HG03025 (cell line): Measurements from ENCODE around the gene COG5.

Experiments
- ATAC-seq: cut with Tn5 transposase; IDR thresholded peaks from one replicate; pipeline ENCODE4 v1.9.1; 2021; ENCODE audit warnings: mild to moderate bottlenecking, moderate library complexity; ENCODE audit not compliant: unreplicated experiment, low FRiP score

Gene COG5

DNA sequence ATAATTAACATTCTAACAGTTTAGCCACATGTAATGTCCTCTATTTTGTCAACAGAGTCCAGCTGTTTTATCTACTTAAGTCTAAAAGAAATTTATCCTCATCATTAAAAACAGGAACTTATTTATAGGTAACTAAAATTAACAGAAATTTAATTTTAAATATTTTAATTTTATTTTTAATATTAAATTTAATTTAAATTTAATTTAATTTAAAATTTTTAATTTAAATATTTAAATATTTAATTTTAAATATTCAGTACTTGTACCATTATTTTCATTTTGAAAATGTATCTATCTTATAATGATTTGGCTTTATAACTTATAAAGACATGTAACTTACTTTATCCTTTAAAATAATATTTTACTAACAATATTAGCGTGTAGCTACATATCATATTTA is 94.9 kb downstream of the COG5 start:
- ATAC-seq: no peak

DNA sequence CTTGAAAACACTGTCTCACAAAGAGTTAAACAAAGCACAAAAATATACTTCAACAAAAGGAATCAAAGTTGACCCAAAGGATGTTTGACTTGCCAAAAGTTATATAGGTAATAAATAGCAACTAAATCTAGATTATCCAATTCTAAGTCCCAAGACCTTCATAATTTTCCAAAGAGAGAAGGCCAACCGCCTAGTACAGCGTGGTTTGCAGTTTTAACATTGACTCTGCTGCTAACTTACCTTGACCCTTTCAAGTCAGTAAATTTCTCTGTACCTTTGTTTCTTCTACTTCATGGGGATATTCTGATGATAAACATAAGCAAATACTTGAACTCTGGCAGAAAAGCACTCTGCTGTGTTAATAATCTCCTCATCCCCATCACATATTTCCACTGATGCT is 95.7 kb downstream of the COG5 start:
- no peak for ATAC-seq

DNA sequence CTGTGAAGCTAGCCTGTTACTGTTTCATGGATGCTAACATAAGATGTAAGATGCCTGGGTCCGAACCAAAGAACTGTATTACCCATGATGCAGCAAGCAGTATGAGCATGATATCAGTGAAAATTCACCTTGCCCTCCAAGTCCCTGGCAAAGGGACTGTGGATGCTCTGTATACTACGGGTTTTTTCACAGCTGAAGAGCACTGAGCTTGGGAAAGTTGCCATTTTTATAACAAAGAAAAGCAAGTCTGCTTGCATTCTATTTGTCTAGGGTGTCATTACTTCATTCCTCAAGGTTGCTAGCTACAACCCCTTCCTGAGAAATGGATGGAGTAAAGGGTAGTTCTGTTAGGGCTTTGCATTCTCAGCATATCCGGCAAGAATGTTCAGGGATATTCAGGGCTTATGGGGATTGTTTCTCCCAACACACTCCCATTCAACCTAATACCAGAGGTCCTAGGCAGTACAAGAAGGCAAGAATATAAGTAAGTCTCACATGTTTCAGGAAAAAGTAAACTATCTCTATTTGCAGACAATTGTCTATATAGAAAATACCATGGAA is 99.0 kb downstream of the COG5 start:
- ATAC-seq: no peak

DNA sequence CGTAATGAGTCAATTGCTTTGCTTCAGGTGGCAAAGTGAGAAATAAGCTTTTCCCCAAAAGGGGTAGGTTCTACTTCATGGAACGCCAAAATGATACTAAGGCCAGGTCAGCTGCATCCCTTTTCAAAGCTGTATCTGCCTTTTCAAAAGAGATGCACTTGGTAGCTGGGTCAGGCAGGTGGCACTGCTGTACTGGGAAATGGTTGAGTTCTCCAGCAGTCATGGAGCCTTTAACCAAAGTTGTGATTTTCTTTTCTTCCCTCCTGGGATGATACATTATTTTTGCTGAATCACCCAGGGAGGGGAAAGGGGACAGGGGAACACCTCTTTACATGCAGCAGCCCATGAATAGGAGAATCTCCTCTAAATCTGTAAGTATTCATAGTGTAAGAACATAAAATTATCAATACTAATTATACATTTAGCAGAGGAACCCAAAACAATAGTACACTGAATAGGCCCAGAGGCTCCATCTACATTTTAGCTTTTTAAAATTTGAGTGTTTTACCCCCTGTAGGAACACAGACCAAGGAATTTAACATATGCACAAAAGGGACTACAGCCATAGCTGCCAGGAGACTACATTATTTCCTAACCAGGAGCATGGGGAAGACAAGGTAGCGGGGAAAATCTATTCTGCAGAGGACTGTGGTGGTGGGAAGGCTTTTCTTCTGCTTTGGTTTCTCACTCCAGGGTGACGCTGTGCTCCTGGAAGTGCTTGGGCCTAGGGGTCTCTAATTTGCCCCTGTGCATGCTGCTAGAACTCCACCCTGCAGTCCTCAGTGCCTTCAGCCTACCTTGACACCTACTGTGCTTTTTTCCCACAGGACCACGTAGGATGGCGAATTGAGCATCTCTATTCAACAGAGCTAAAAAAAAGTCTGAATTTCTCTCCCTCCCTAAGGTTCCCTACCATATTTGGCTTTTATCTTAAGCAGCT is 100.3 kb downstream of the COG5 start:
- no peak for ATAC-seq

DNA sequence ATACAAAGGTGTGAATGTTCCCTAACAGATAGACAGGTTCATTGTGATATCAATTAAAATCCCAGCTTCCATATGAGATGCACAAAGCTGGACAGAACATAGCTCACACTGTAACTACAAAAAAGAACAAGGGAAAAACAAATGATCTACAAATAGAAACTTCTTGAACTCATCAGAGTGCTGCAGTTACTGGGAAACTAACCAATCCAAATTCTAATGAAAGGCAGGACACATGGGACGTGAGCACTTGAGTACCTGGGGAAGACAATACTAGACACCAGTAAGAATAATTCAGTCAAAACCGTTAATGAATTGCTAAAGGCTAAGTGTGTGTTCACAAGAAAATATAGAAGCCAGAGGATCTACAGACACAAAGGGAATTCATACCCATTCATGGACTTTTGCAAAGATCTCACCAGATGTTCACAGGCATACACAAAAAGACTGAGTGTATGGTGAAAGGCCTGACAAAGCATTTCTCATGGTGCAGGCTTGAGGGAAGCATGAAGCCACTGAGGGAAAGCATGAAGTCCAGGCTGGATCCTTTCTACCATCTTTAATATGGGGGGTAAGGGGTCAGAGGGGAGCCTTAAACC is 101.7 kb downstream of the COG5 start:
- ATAC-seq: no peak

DNA sequence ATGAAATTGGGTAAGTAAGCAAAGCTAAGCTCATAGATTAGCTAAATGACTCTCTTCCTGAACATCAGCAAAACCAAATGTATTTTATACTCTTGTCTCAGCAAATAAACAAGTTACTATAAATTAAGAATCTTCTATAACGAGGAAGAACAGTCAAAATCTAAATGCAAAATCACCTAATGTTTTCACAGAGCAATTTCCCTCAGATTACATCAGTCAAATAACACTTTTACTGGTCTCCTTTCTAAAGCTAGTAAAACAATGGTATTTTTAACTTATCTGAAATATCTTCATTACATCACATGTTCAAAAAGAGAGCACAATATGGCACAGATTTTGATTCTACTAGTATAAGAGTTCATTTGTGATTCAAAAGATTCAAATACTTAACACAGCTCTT is 110.3 kb downstream of the COG5 start:
- no peak for ATAC-seq

DNA sequence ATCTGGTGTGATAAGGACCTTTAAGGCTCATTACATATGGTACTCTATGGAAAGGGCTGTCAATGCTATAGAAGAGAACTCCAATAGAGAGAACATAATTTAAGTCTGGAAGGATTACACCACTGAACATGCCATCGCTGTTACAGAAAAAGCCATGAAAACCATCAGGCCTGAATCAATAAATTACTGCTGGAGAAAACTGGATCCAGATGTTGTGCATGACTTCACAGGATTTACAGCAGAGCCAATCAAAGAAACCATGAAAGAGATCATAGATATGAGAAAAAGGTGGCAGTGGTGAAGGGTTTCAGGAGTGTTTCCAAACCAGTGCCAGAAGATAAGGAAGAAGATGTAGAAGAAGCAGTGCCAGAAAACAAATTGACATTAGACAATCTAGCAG is 112.8 kb downstream of the COG5 start:
- ATAC-seq: no peak

DNA sequence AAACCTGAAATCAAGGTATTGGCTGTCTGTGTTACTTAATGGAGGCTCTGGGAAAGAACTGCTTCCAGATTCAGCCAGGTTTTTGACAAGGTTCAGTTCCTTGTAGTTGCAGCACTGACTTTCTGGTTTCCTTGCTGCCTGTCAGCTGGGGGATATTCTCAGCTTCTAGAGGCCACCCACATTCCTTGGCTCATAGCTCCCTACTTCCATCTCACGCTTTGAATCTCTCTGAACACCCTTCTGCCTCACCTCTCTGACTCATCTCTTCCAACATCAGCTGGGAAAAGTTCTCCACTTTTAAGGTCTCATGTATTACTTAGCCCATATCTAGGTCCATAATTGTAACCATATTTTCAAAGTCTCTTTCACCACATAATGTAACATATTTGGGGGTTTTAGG is 116.7 kb downstream of the COG5 start:
- ATAC-seq: no peak

DNA sequence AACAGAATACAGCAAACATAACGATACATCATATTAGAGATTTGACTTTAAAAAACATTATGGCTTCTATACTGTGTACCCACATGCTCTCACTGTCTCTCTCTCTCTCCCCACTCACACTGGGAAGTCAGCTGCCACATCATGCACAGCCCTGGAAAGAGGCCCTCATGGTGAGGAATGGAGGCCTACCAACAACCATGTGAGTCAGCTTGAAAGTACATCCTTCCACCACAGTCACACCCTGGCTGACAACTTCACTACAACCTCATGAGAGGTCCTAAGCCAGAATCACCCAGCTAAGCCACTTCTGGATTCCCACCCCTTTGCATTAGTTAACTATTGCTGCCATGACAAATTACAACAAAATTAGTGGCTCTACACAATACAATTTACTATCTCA is 117.2 kb downstream of the COG5 start:
- no peak for ATAC-seq

DNA sequence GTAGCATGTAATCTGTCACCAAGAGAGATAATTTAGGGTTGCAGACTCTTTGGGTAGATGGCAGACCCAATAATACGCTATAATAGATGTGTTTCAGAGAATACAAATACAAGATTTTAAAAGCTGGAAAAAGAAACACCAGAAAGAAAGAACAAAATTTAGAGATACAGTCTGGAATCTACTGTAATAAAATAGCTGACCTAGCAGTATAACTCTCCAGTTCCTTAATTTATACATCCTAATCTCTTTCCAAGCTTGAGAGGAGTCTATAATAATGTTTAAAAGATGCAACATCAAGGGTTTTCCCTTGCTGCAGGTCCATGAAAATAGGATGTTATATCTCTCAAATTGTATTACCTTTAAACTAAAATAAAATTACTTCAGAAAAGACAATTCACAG is 121.0 kb downstream of the COG5 start:
- ATAC-seq: no peak

DNA sequence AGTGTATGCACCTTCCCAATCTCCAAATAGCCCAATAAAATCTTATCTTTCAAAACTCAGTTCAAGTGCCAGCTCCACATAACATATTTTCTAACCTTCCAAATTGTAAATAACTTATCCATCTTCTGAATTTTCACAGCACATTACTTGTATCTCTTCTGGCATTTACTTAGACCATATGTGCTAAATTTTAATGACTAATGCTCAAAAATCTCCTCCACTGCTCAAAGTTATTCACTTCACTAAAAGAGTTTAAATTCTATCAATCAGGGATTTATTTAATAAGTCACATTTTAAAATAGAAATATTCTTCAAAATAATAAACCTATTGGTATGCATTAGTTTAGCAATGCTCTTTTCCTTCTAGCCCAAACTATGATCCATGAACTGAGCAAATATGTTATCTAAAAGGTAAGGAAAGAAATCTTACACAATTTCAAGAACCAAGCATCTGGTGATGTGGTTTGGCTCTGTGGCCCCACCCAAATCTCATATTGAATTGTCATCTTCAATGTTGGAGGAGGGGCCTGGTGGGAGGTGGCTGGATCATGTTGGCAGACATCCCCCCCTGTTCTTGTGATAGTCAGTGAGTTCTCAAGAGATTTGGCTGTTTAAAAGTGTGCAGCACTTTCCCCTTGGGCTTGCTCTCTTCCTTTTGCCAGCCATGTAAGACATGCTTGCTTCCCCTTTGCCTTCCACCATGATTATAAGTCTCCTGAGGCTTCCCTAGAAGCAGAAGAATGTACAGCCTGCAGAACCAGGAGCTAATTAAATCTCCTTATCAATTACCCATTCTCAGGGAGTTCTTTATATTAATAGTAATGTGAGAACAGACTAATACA is 121.9 kb downstream of the COG5 start:
- ATAC-seq: no peak

DNA sequence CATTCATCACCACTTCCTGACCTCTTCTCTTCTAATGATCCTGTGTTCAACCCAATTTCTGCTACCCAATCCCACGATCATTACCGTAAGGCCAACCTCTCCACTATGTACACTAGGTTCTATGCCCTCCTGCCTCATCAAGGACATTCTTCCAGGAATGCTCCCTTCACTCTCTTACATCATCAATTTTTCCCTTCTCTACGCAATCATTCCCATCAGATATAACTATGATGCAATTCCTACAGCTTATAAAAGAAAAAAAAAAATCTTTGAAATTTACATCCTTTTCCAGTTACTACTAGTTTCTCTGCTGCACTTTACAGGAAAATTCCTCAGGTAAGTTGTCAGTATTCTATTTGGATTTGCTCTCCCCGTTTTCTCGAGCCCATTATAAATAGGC is 124.7 kb downstream of the COG5 start:
- ATAC-seq: no peak

DNA sequence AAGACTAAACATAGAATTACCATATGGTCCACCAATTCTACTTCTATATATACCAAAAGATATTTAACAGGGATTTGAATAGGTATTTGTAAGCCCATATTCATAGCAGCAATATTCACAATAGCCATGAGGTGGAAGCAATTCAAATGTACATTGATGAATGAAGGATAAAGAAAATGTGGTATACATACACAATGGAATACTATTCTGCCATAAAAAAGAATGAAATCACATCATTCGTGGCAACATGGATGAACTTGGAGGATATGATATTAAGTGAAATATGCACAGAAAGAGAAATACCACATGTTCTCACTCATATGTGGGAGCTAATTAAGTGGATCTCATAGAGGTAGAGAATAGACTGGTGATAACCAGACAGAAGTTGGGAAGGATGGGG is 128.0 kb downstream of the COG5 start:
- ATAC-seq: no peak

DNA sequence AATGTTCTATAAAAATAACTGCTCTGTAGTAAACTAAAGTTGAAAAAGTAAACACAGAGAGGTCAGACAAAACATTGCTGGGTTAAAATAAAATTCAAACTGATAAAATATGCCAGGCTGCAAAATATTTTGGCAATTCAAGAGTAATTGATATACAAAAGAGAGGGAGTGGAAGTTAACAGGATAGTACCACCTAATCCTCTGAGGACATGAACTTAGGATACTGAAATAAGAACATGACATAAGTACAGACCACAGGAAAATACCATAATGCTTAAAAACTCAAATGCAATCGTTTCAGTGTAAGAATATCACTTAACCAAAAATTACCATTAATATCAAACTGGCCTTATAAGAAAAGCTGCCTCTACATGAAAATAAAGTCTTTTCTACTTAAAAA is 131.5 kb downstream of the COG5 start:
- no peak for ATAC-seq

DNA sequence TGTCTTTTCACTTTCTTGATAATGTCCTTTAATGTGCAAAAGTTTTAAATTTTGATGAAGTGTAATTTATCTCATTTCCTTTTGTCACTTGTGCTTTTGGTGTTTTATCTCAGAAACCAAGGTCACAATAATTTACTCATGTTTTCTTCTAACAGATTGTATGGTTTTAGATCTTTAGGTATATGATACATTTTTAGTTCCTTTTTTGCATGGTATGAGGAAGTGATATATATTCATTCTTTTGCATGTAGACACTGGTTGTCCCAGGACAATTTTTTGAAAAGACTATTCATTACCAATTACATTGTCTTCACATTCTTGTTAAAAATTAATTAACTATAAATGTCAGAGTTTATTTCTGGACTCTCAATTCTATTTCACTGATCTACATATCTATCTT is 133.7 kb downstream of the COG5 start:
- no peak for ATAC-seq

DNA sequence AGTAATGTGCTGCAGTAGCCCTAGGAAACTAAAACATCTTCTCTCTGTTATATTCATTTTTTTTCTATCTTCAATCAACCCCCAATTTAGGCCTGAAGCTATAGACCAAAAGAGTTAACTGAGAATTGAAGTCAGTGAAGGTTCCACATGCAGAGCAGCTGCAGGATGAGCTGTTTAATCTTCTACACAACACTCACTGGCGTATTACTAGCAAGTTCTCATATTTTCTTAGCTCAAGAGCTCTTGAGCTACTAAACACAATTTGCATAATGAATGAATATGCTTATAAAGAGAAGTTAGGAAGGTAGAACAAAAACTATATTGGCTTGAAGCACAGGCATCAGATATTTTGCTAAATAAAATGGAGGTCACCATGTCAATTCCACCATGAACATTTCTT is 135.1 kb downstream of the COG5 start:
- ATAC-seq: no peak

DNA sequence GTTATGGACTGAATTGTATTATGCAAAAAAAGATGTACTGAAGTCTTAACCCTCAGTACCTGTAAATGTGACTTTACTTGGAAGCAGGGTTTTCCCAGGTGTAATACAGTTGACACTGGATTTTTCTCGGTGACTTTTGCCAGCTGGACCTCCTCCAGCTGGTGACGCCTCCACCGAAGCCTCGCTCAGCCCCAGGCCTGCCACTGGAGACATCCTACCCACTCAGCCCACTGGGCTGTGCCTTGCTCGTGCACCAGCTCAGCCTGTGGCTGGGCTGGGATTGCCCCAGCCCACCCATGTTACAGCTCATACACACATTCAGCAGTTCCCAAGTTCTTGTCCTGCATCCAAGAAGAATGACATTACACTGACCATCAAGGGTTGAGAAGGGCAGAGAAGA is 136.3 kb downstream of the COG5 start:
- no peak for ATAC-seq

DNA sequence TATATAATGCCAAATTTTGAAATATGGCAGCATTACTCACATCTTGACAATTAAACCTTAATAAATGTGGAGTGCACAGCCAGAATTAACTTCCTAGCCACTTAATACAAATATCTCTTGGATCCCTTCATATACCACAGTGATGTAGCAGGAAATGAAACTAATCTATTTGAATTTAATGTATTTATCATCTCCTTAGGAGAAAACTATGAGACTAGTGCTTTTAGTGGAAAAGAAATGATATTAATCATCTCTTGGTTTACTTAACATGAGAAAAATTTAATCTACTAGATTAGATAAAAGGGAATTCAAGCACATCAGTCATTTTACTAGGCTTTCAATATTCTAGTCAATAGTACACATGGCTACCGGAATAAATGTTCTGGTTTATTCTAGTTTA is 149.5 kb downstream of the COG5 start:
- ATAC-seq: no peak

DNA sequence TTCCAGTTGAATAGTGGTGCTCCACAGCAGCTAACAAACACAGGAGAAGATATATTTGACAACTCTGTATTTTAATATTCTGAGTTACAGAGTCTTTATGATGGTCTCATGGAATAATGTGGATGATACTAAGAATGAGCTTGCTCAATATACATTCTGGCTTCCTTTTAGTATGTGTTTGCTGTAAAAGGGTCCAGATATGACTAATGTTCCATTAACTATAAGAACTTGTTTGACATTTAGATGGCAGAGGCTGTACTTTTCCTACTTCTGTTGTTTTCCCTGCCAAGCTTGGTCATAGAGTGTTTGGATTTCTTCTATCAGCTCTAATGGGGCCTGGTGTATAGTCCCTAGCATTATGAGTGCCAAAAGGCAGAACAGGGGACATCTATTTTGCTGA is 155.4 kb downstream of the COG5 start:
- no peak for ATAC-seq

DNA sequence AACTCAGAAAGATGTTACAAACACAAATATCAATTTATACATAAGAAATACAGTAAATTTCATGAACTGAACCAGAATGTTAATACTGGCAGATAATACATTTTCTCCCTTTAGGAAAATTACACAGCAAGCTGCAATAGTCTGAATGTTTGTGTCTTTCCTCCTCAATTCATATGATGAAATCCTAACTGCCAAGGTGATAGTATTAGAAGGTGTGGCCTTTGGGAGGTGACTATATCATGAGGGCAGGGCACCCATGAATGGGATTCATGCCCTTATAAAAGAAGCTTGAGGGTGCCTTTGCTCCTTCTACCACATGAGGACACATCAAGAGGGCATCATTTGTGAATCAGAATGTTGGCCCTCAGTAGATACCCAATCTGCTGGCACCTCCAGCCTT is 158.2 kb downstream of the COG5 start:
- no peak for ATAC-seq
